SJSA1 (cell line): ENCODE results near the gene MARK2. TPM values are rescaled to one million over a fixed set of nuclear protein-coding genes. Genes with fewer than 3 reads are reported as not detected.

Experiments used
- DNase-seq, 2 experiments: peaks; one replicate each; pipeline ENCODE4 v3.0.0-alpha.2; 2015 to 2020; ENCODE audit warnings: low spot score in 2 of 2, low read depth in 1 of 2
- H3K27ac ChIP-seq: fragments of 250-450 bp; sonication (Bioruptor Pico); 2 replicates; pipeline ENCODE4 v1.5.1; 2020; ENCODE audit warnings: mild to moderate bottlenecking, moderate library complexity
- H3K27me3 ChIP-seq: fragments of 250-450 bp; sonication (Bioruptor Pico); replicated peaks from 2 replicates; pipeline ENCODE4 v1.5.1; 2020; ENCODE audit warnings: mild to moderate bottlenecking, moderate library complexity
- H3K36me3 ChIP-seq: fragments of 250-450 bp; sonication (Bioruptor Pico); 2 replicates; pipeline ENCODE4 v1.5.1; 2020; ENCODE audit warnings: mild to moderate bottlenecking
- H3K4me1 ChIP-seq: fragments of 250-450 bp; sonication (Bioruptor Pico); replicated peaks from 2 replicates; pipeline ENCODE4 v1.6.1; 2021; ENCODE audit warnings: mild to moderate bottlenecking
- H3K4me3 ChIP-seq: fragments of 250-450 bp; sonication (Bioruptor Pico); 2 replicates; pipeline ENCODE4 v1.5.1; 2020; ENCODE audit warnings: mild to moderate bottlenecking
- H3K9me3 ChIP-seq: fragments of 250-450 bp; sonication (Bioruptor Pico); replicated peaks from 2 replicates; pipeline ENCODE4 v1.5.1; 2020; ENCODE audit warnings: mild to moderate bottlenecking
- total RNA-seq: library from RNA; depleted of rRNA; stranded (reverse); fragments of >200 nt; shearing (Covaris generic); gene quantifications from 2 replicates; pipeline ENCODE4 v1.2.3, GENCODE V29; 2014

MARK2 gene
- total RNA-seq, 1 experiment from 2014 or later = 29.6 TPM

GRCh38 chr11:63931876-63932275 lies 93.0 kb downstream of the MARK2 start:
- Histone ChIP-seq H3K36me3 (no peaks in the 10 kb centered on the region), H3K27ac (no peak overlapping the region), H3K9me3 (no peaks in the 10 kb centered on the region), H3K4me3 (no peak overlapping the region), H3K27me3 (no peaks in the 10 kb centered on the region), H3K4me1 (peaks cover 20% of the 10 kb centered on the region)
- no peak for DNase-seq

DNA sequence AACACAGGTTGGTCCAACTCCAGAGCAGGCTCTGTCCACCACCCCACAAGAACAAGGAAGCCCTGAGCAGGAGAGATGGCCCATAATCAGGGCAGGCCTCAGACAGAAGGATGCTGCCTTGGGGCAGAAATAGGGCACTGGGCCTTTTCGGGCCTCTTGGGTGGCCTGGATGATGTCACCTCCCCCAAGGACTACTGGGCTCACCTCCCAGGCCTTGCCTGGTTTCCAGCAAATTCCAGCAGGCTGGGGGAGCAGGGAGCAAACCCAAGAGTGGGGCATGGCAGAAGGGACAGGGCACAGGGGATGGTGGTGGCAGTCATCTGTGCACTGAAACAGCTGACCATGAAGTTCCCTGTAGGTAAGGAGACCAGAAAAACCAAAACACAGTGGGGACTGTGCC lies 94.5 kb downstream of the MARK2 start:
- Histone ChIP-seq H3K36me3 (no peaks in the 10 kb centered on the region), H3K27ac (0 out of 2 replicates have a peak overlapping the region, but pooled peaks have one; percentile 6), H3K9me3 (no peaks in the 10 kb centered on the region), H3K4me3 (no peak overlapping the region), H3K4me1 (peaks cover 26% of the 10 kb centered on the region), H3K27me3 (no peaks in the 10 kb centered on the region)
- DNase-seq = peak; percentile 58 to 81

- Histone ChIP-seq H3K4me3 (peak overlapping the region; percentile 60), H3K4me1 (peaks cover 30% of the 10 kb centered on the region), H3K36me3 (peaks cover 16% of the 10 kb centered on the region), H3K27me3 (no peaks in the 10 kb centered on the region), H3K9me3 (no peaks in the 10 kb centered on the region), H3K27ac (no peak overlapping the region)
- no peak for DNase-seq
These were observed 99.0 kb downstream of the MARK2 start for GRCh38 chr11:63937713-63938478.

DNA sequence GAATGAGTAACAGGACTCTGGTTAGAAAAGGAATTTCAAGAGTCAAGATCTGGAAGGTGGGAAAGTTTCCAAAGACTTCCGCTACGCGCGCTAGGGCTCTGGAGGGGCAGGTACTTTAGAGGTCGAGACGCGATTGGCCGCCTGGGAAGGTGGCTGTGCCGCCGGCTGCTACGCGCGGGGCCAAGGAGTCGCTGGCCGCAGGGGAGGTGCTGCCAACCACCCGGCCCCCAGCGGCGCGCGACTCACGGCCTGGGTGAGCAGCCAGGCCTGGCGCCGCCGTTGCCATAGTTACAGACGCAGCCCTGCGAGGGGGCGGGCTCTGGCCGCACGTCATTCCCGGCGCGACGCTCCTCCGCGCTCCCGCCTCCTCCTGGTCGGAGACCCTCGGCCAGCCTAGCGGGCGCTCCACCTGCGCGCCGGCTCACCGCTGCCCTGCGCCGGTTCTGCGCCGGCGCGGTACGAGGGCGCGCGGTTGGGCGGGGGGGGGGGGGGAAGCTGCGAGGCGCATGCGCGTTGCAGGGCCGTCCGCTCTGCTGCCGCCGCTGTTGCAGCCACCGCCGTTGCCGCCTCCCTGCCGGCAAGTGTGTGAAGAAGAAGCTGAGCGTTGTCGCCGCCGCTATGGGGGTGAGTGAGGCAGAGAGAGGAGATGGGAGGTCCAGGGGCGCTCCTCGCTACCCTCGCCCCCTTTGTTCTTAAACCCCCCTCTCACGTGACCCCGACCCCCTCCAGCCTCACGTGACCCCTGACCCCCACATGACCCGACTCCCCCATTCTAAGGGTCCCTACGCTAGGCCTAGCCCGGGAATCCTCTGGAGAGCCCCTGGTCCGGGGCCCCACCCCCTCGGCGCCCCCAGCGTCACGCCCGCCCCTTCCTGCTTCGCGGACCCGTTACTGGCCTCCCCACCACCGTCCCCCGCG lies 99.8 kb downstream of the MARK2 start, which contains the start of gene NAA40:
NAA40 (plus strand) TSS at position 524 of the 918 bp plus-strand sequence; CDS start at position 619, 95 bp downstream.
- H3K4me3 ChIP-seq = peak within 1 kb of the TSS; percentile 60
- H3K36me3 ChIP-seq = peaks cover 19% of the 10 kb centered on the region
- H3K27ac ChIP-seq = no peak within 1 kb of the TSS
- H3K4me1 ChIP-seq = peaks cover 23% of the 10 kb centered on the region
- no peaks in the 10 kb centered on the region for H3K9me3 ChIP-seq
- no peaks in the 10 kb centered on the region for H3K27me3 ChIP-seq
- DNase-seq = peak; percentile 99

DNA sequence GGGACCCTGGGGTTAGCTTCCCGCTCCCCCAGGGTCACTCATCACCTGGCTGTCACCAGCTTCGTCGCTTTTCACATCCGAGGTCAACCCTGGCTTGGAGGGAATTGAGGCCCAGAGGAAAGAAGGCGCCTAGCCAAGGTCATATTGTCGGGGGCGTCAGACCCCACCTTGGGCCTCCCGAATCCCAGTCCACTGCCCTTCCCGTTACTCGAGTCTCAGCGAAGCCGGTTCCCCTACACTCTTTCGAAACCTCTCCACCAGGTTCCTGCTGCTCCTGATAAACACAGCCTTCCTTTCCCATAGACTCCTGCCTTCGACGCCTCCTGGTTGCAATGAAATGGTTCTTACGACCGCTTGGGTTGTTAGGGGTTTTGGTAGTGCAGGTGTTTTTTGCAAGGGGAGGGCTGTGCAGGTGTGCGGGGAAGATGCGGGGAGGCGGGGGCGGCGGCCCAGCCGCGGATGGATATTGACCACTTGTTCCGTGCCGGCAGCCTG lies 100.5 kb downstream of the MARK2 start:
- Histone ChIP-seq H3K27me3 (no peaks in the 10 kb centered on the region), H3K27ac (no peak overlapping the region), H3K4me3 (peak overlapping the region; percentile 60), H3K9me3 (no peaks in the 10 kb centered on the region), H3K4me1 (peaks cover 16% of the 10 kb centered on the region), H3K36me3 (peaks cover 19% of the 10 kb centered on the region)
- no peak for DNase-seq

DNA sequence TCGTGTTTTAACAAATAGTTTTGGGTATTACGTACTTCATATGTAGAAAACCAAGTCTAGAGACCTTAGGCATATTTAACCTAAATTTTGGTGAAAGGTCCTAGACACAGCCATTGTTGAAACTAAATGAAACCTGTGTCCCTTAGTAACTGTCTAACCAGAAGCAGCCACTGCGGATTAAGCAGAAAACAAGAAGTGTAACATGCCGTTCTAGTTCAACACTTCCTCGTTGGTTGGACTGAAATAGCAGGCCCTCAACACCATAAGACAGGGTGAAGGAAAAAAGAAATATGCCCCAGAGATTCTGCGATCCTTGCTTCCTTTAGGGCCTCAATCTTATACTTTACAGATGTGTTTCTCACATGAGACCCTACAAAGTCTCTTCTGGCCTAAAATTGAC lies 101.9 kb downstream of the MARK2 start:
- no peak overlapping the region for H3K4me3 ChIP-seq
- no peak for DNase-seq
- no peak overlapping the region for H3K27ac ChIP-seq
- no peaks in the 10 kb centered on the region for H3K9me3 ChIP-seq
- H3K4me1 ChIP-seq = peaks cover 15% of the 10 kb centered on the region
- H3K36me3 ChIP-seq = peaks cover 24% of the 10 kb centered on the region
- H3K27me3 ChIP-seq = no peaks in the 10 kb centered on the region

- H3K27me3 ChIP-seq = no peaks in the 10 kb centered on the region
- H3K9me3 ChIP-seq = no peaks in the 10 kb centered on the region
- H3K27ac ChIP-seq = no peak overlapping the region
- H3K4me1 ChIP-seq = peaks cover 15% of the 10 kb centered on the region
- H3K36me3 ChIP-seq = peaks cover 35% of the 10 kb centered on the region
- DNase-seq = no peak
- no peak overlapping the region for H3K4me3 ChIP-seq
These were observed 103.0 kb downstream of the MARK2 start for GRCh38 chr11:63941901-63942300.

- Histone ChIP-seq H3K4me3 (no peak overlapping the region), H3K4me1 (peaks cover 13% of the 10 kb centered on the region), H3K27me3 (no peaks in the 10 kb centered on the region), H3K27ac (no peak overlapping the region), H3K36me3 (peaks cover 43% of the 10 kb centered on the region), H3K9me3 (no peaks in the 10 kb centered on the region)
- no peak for DNase-seq
These were observed 103.9 kb downstream of the MARK2 start for GRCh38 chr11:63942803-63943202.

- no peak for DNase-seq
- Histone ChIP-seq H3K27me3 (no peaks in the 10 kb centered on the region), H3K4me3 (no peak overlapping the region), H3K9me3 (no peaks in the 10 kb centered on the region), H3K36me3 (peaks cover 61% of the 10 kb centered on the region), H3K27ac (no peak overlapping the region), H3K4me1 (peaks cover 4% of the 10 kb centered on the region)
These were observed 106.1 kb downstream of the MARK2 start for GRCh38 chr11:63944987-63945386.

GRCh38 chr11:63945477-63946163 lies 106.7 kb downstream of the MARK2 start:
- Histone ChIP-seq H3K36me3 (peaks cover 64% of the 10 kb centered on the region), H3K4me3 (no peak overlapping the region), H3K27ac (no peak overlapping the region), H3K9me3 (no peaks in the 10 kb centered on the region), H3K27me3 (no peaks in the 10 kb centered on the region), H3K4me1 (peaks cover 4% of the 10 kb centered on the region)
- DNase-seq = peak; percentile 66 to 72

DNA sequence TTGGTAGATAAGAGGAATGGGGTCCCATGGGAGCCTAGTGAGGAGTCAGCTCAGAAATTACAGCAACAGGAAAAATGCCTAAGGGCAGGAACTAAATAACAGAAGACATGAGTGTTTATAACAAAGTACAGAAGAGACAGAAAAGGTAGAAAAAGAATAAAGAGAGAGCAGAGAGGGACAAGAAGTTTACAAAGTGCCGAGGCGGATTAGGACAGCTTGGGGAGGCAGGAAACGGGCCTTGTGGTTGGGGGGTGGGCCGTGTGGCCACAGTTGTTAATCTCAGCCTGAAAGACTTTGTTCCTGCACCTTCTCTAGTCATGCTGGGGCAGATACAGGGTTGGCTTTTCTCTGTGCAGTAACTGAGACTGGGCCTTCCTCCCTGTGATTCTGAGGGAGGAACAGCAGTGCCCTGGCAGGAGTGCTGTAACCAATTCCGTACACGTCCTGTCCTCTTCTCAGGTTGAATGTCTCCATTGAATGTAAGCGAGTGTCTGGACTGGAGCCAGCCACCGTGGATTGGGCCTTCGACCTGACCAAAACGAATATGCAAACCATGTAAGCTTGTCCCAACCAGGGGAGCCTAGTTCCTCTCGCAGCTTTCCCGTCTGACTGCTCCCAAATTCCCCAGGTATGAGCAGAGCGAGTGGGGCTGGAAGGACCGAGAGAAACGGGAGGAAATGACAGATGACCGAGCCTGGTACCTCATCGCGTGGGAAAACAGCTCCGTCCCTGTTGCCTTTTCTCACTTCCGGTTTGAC lies 113.0 kb downstream of the MARK2 start:
- H3K27ac ChIP-seq = no peak overlapping the region
- no peak for DNase-seq

GRCh38 chr11:63952570-63952969 lies 113.7 kb downstream of the MARK2 start:
- H3K9me3 ChIP-seq = no peaks in the 10 kb centered on the region
- no peaks in the 10 kb centered on the region for H3K27me3 ChIP-seq
- no peaks in the 10 kb centered on the region for H3K4me1 ChIP-seq
- H3K4me3 ChIP-seq = no peak overlapping the region
- no peak overlapping the region for H3K27ac ChIP-seq
- H3K36me3 ChIP-seq = peaks cover 83% of the 10 kb centered on the region
- DNase-seq = no peak

More for the DNA sequence above, 113.0 kb downstream of the MARK2 start:
- no peaks in the 10 kb centered on the region for H3K27me3 ChIP-seq
- H3K36me3 ChIP-seq = peaks cover 84% of the 10 kb centered on the region
- no peaks in the 10 kb centered on the region for H3K9me3 ChIP-seq
- H3K4me1 ChIP-seq = no peaks in the 10 kb centered on the region
- H3K4me3 ChIP-seq = no peak overlapping the region

DNA sequence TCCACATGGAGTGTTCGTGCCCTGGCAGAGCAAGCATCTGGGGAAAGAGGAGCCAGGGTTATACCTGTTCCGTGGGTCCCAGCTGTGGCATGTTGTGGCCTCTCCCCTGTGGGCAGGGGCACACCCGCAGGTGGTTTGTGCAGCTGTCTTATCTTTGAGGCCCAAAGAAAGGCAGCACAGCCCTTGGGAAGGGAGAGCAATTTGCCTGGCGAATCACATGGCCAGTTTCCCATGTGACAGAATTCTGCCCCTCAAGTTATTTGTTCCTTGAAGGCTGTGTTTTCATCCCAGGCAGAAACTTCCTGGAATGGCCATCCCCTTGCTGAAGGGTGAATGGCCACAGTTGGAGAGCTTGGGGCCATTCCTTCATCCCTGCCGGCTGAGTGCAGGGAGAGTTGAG lies 119.1 kb downstream of the MARK2 start:
- DNase-seq = no peak
- Histone ChIP-seq H3K27ac (no peak overlapping the region), H3K4me3 (no peak overlapping the region), H3K27me3 (no peaks in the 10 kb centered on the region), H3K36me3 (peaks cover 41% of the 10 kb centered on the region), H3K4me1 (no peaks in the 10 kb centered on the region), H3K9me3 (no peaks in the 10 kb centered on the region)
